Ovary (tissue), 3 donors: Measurements from ENCODE around the gene HMGB3.

Source experiments
- POLR2A ChIP-seq: fragments of 450-650 bp; IDR thresholded peaks from one replicate; pipeline ENCODE4 v1.6.1; 2017; ENCODE audit warnings: antibody characterized with exemption, mild to moderate bottlenecking, moderate library complexity
- TF ChIP-seq, protein P1 (sequence below), 3 donors: fragments of 450-650 bp in 2 of 3; fragments of 200-600 bp in 1 of 3; IDR thresholded peaks; one replicate each; pipeline versions ENCODE4 v1.5.1 to v1.8.0; 2016 to 2022; ENCODE audit warnings: antibody characterized with exemption in 3 of 3, mild to moderate bottlenecking in 1 of 3
- donor health status: DM: no; HTN: no; CAD: no.

DNA sequence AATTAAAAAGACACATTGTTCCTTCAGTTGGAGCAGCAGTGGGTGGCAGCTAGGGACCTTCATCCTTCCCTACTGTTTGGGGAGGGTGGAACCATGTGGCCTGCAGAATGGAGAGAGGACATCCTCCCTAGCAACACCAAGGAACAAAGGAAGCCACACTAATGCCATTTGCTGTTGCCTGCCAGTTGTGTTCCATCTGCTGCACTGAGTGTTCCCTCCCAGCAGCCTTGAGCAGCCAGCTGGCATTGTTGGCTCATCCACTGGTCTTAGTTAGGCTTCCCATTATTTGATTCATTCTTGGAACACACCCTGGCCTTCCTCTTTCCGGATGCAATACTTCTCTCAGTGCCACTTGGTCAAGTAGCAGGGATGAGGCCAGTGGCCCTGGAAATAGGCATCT lies 25.0 kb upstream of the HMGB3 start:
- TF ChIP-seq POLR2A, result no peak
- TF ChIP-seq, protein P1, sequence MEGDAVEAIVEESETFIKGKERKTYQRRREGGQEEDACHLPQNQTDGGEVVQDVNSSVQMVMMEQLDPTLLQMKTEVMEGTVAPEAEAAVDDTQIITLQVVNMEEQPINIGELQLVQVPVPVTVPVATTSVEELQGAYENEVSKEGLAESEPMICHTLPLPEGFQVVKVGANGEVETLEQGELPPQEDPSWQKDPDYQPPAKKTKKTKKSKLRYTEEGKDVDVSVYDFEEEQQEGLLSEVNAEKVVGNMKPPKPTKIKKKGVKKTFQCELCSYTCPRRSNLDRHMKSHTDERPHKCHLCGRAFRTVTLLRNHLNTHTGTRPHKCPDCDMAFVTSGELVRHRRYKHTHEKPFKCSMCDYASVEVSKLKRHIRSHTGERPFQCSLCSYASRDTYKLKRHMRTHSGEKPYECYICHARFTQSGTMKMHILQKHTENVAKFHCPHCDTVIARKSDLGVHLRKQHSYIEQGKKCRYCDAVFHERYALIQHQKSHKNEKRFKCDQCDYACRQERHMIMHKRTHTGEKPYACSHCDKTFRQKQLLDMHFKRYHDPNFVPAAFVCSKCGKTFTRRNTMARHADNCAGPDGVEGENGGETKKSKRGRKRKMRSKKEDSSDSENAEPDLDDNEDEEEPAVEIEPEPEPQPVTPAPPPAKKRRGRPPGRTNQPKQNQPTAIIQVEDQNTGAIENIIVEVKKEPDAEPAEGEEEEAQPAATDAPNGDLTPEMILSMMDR (IDR thresholded peaks at IDR 0.05), result no peak
